HepG2 (cell line): ENCODE data around the gene PIK3IP1. TPM values are rescaled to one million over a fixed set of nuclear protein-coding genes. Genes with fewer than 3 reads are reported as not detected.

Experiments used
- ARID3A ChIP-seq: IDR thresholded peaks from 2 replicates; pipeline ENCODE4 v1.6.1; 2012; ENCODE audit warnings: low read depth, low read length, improper control_type of control experiment
- CBX2 ChIP-seq, 2 experiments: fragments of 200-600 bp in 1 of 2; sonication (generic); formaldehyde crosslinking in 1 of 2; IDR thresholded peaks; 2 replicates each; pipeline versions ENCODE4 v1.7.0 to v1.8.1; 2018 to 2022; ENCODE audit warnings: low read depth in 2 of 2, low read length in 1 of 2, mild to moderate bottlenecking in 1 of 2, missing genetic modification reagents in 1 of 2
- CREM ChIP-seq, 2 experiments: sonication (generic) in 1 of 2; formaldehyde crosslinking in 1 of 2; IDR thresholded peaks; 2 replicates each; pipeline versions ENCODE4 v1.4.0 to v1.6.1; 2016 to 2020; ENCODE audit warnings: antibody characterized with exemption in 1 of 2, mild to moderate bottlenecking in 1 of 2, missing genetic modification reagents in 1 of 2
- GTF2F1 ChIP-seq: fragments of 150-350 bp; IDR thresholded peaks from 2 replicates; pipeline ENCODE4 v1.6.1; 2014; ENCODE audit warnings: low read length
- HNRNPH1 ChIP-seq: fragments of 200-400 bp; formaldehyde crosslinking; optimal IDR thresholded peaks from 2 replicates; pipeline ENCODE3; 2017; ENCODE audit warnings: mild to moderate bottlenecking, low read depth, low read length
- KLF15 ChIP-seq: sonication (generic); formaldehyde crosslinking; IDR thresholded peaks from 2 replicates; pipeline ENCODE4 v1.8.1; 2023; ENCODE audit warnings: borderline replicate concordance, mild to moderate bottlenecking, inconsistent platforms, missing genetic modification reagents, mixed read lengths
- RAD51 ChIP-seq: fragments of 450-650 bp; IDR thresholded peaks from 2 replicates; pipeline ENCODE4 v1.6.1; 2016; ENCODE audit warnings: borderline replicate concordance
- SMARCE1 ChIP-seq: fragments of 450-650 bp; IDR thresholded peaks from 2 replicates; pipeline ENCODE4 v1.6.1; 2017; ENCODE audit warnings: borderline replicate concordance
- TCF7 ChIP-seq: sonication (generic); IDR thresholded peaks from 2 replicates; pipeline ENCODE4 v1.6.1; 2016; ENCODE audit warnings: antibody characterized with exemption, low read depth
- TGIF2 ChIP-seq: IDR thresholded peaks from 2 replicates; pipeline ENCODE4 v1.6.1; 2016; ENCODE audit warnings: control low read depth, missing compliant biosample characterization
- TOPORS ChIP-seq: sonication (generic); formaldehyde crosslinking; IDR thresholded peaks from 2 replicates; pipeline ENCODE4 v1.8.0; 2023; ENCODE audit warnings: mild to moderate bottlenecking, missing genetic modification reagents
- TRIM22 ChIP-seq: fragments of 450-650 bp; IDR thresholded peaks from 2 replicates; pipeline ENCODE4 v1.6.1; 2017
- TRIM24 ChIP-seq: sonication (generic); formaldehyde crosslinking; IDR thresholded peaks from 2 replicates; pipeline ENCODE4 v1.8.0; 2022; ENCODE audit warnings: mild to moderate bottlenecking, missing genetic modification reagents
- XBP1 ChIP-seq: sonication (generic); formaldehyde crosslinking; IDR thresholded peaks from 2 replicates; pipeline ENCODE4 v1.5.0; 2020; ENCODE audit warnings: missing genetic modification reagents
- ZBTB33 ChIP-seq: sonication (generic); formaldehyde crosslinking; IDR thresholded peaks from 2 replicates; pipeline ENCODE4 v1.4.0; 2020; ENCODE audit warnings: missing genetic modification reagents
- ZBTB42 ChIP-seq: sonication (generic); formaldehyde crosslinking; IDR thresholded peaks from 2 replicates; pipeline ENCODE4 v1.5.0; 2020; ENCODE audit warnings: mild to moderate bottlenecking, missing genetic modification reagents
- ZFP36 ChIP-seq: fragments of 150-350 bp; IDR thresholded peaks from 2 replicates; pipeline ENCODE4 v1.6.1; 2018; ENCODE audit warnings: borderline replicate concordance, low read length, low read depth; ENCODE audit not compliant: partially characterized antibody
- ZIK1 ChIP-seq: sonication (generic); formaldehyde crosslinking; IDR thresholded peaks from 2 replicates; pipeline ENCODE4 v1.5.0; 2020; ENCODE audit warnings: mild to moderate bottlenecking, low read depth, missing genetic modification reagents, borderline replicate concordance
- ZNF205 ChIP-seq: IDR thresholded peaks from 2 replicates; pipeline ENCODE4 v1.6.1; 2018; ENCODE audit warnings: missing biosample characterization, missing genetic modification reagents
- ZNF33B ChIP-seq: sonication (generic); formaldehyde crosslinking; IDR thresholded peaks from 2 replicates; pipeline ENCODE4 v1.5.1; 2020; ENCODE audit warnings: mild to moderate bottlenecking, missing genetic modification reagents
- ZNF446 ChIP-seq: sonication (generic); formaldehyde crosslinking; IDR thresholded peaks from 2 replicates; pipeline ENCODE4 v1.5.0; 2020; ENCODE audit warnings: mild to moderate bottlenecking, missing genetic modification reagents
- ZNF691 ChIP-seq: sonication (generic); formaldehyde crosslinking; IDR thresholded peaks from 2 replicates; pipeline ENCODE4 v1.4.0; 2020; ENCODE audit warnings: missing genetic modification reagents, low read depth, mild to moderate bottlenecking, borderline replicate concordance
- ZNF75D ChIP-seq: sonication (generic); formaldehyde crosslinking; IDR thresholded peaks from 2 replicates; pipeline ENCODE4 v1.8.1; 2023; ENCODE audit warnings: missing genetic modification reagents, mild to moderate bottlenecking, borderline replicate concordance
- ZNF850 ChIP-seq: sonication (generic); formaldehyde crosslinking; conservative IDR thresholded peaks from 2 replicates; pipeline ENCODE4 v1.9.0; 2021; ENCODE audit warnings: mild to moderate bottlenecking, missing genetic modification reagents
- polyA plus RNA-seq, 8 experiments: library from polyadenylated mRNA; depleted of rRNA in 3 of 8; stranded (reverse) in 7 of 8; unstranded in 1 of 8; fragments of >200 nt; fragmentation: Illumina TruSeq in 4 of 8; extraction: Trizol in 4 of 8; gene quantifications; 2 replicates each; pipeline versions ENCODE4 v1.2.1 to v1.2.3, GENCODE V29; 2011 to 2016; ENCODE audit warnings: low read depth in 4 of 8, missing spikeins in 1 of 8, mixed read lengths in 1 of 8; ENCODE audit not compliant: insufficient read depth in 1 of 8
- total RNA-seq, 5 experiments: library from RNA; depleted of rRNA; stranded (reverse); fragments of >200 nt; fragmentation: Illumina TruSeq; extraction: Trizol; gene quantifications; 2 replicates each; pipeline ENCODE4 v1.2.3, GENCODE V29; 2016; ENCODE audit warnings: low read depth in 1 of 5

Gene PIK3IP1
- total and polyA plus RNA-seq, 2 of the 13 experiments (the other 11 are each of a cell fraction or from before 2014, with no cell fraction given) = 1.3 to 2.5 TPM

- TF ChIP-seq ZIK1 (CRISPR knock-in tag) (peak; percentile 89), ZNF75D (CRISPR knock-in tag) (no peak), HNRNPH1 (no peak), RAD51 (no peak), SMARCE1 (no peak), CBX2 (IDR thresholded peaks at IDR 0.05; ENCODE audit: low read depth, low read length) (no peak), CBX2 (CRISPR knock-in tag; IDR thresholded peaks at IDR 0.05; ENCODE audit: low read depth) (no peak), KLF15 (CRISPR knock-in tag) (peak; percentile 64; the same call in 1 of the 2 replicates), ZBTB42 (CRISPR knock-in tag) (no peak), ZNF691 (peak; percentile 20; the same call in 1 of the 2 replicates), ZNF850 (no peak), TGIF2 (CRISPR knock-in tag) (peak; percentile 71; the same call in 1 of the 2 replicates), ZFP36 (no peak), GTF2F1 (no peak), XBP1 (CRISPR knock-in tag) (no peak), ZNF33B (CRISPR knock-in tag) (peak; percentile 80; the same call in 1 of the 2 replicates), ZNF205 (peak; percentile 42; the same call in 1 of the 2 replicates), ARID3A (no peak; the same call in 1 of the 2 replicates), CREM (IDR thresholded peaks at IDR 0.05) (no peak), CREM (CRISPR knock-in tag; IDR thresholded peaks at IDR 0.05) (no peak), ZBTB33 (CRISPR knock-in tag) (no peak; the same call in 1 of the 2 replicates), ZNF446 (CRISPR knock-in tag) (no peak), TCF7 (no peak), TOPORS (no peak), TRIM24 (CRISPR knock-in tag) (no peak), TRIM22 (no peak)
Measured at GRCh38 chr22:31290494-31291471, 1.5 kb downstream of the PIK3IP1 start (continued).
